ENCODE measurements around the gene SLC66A2.
"Not testable (repeated sequence)": the region's sequence is repeated elsewhere in the genome, so short reads cannot be mapped to it uniquely, and the experiment has no call there.

SLC66A2 gene

DNA sequence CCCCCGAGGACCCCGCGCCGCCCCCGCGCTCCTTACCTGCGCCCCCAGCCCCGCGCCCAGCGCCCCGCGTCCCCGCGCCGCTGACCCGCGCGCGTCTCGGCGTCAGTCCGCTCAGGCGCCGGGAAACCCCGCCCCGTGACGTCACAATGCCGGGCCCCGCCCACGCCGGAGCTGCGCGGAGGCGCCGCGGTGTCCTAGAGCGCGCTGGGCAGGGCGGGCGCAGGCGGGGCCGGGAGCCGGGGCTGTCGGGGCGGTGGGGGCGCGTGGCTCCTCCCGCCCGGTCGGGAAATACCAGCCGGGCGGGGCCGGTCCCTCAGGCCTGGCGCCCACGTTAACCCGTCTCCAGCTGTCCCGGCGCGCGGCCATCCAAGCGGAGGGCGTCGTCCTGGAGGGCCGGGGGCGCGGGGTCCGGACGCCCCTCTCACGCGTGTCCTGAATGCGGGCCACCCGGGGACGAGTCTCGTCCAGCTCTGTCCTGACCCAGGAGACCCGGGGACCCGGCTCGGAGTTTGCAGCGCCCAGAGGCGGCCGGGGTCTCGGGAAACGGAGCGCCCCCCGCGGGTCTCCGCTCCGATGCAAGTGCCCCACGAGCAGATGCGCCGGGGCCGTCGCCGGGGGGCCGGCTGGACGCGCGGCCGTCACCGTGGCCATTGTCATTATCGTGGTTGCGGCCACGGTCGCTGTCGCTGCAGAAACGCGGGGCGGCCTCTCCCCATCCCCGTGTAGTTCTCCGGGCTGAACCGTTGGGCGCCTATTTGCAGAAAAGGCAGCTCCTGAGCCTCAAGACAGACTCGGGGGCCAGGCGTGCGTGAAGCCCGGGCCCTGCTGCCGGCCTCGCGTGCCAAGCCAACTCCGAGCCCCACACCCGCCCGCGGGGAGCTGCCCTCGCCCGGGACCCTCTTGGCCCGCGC is at the start of gene SLC66A2:
SLC66A2 (minus strand) TSS at position 109 of the 911 bp plus-strand sequence. CDS start 727 bp downstream, outside the sequence.
- POLR2A ChIA-PET (ENCODE audit: low non-redundant PET): no interaction called here
- CTCF ChIA-PET: no interaction called here
- DNase-seq (ENCODE audit: low spot score): peak; percentile 85
- TF ChIP-seq, protein P1, sequence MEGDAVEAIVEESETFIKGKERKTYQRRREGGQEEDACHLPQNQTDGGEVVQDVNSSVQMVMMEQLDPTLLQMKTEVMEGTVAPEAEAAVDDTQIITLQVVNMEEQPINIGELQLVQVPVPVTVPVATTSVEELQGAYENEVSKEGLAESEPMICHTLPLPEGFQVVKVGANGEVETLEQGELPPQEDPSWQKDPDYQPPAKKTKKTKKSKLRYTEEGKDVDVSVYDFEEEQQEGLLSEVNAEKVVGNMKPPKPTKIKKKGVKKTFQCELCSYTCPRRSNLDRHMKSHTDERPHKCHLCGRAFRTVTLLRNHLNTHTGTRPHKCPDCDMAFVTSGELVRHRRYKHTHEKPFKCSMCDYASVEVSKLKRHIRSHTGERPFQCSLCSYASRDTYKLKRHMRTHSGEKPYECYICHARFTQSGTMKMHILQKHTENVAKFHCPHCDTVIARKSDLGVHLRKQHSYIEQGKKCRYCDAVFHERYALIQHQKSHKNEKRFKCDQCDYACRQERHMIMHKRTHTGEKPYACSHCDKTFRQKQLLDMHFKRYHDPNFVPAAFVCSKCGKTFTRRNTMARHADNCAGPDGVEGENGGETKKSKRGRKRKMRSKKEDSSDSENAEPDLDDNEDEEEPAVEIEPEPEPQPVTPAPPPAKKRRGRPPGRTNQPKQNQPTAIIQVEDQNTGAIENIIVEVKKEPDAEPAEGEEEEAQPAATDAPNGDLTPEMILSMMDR (conservative IDR thresholded peaks at IDR 0.05; ENCODE audit: low read depth): no peak
- H3K27ac ChIP-seq: peak within 1 kb of the TSS; percentile 63

DNA sequence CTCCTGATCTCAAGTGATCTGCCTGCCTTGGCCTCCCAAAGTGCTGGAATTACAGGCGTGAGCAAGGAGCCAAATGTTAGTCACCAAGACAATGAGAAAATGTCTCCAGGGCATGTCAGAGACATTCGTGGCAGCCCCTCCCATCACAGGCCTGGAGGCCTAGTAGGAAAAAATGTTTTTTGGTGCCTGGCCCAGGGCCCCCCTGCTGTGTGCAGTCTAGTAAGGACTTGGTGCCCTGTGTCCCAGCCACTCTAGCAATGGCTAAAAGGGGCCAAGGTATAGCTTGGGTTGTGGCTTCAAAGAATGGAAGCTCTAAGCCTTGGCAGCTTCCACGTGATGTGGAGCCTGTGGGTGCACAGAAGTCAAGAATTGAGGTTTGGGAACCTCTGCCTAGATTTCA is 49.4 kb upstream of the SLC66A2 start:
- DNase-seq (ENCODE audit: low spot score): no peak
- ChIA-PET CTCF (no interaction called here), POLR2A (ENCODE audit: low non-redundant PET) (no interaction called here)
- TF ChIP-seq, protein P1 (conservative IDR thresholded peaks at IDR 0.05; ENCODE audit: low read depth): no peak
- no peak overlapping the region for H3K27ac ChIP-seq

DNA sequence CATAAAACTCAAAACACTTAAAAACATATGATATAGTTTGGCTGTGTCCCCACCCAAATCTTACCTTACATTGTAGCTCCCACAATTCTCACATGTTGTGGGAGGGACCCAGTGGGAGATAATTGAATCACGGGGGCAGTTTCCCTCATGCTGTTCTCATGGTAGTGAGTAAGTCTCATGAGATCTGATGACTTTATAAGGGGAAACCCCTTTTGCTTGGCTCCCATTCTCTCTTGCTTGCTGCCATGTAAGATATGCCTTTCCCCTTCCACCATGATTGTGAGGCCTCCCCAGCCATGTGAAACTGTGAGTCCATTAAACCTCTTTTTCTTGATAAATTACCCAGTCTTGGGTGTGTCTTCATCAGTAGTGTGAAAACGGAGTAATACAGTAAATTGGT is 48.2 kb upstream of the SLC66A2 start:
- DNase-seq (ENCODE audit: low spot score); POLR2A ChIA-PET (ENCODE audit: low non-redundant PET); CTCF ChIA-PET; H3K27ac ChIP-seq: not testable (repeated sequence)

DNA sequence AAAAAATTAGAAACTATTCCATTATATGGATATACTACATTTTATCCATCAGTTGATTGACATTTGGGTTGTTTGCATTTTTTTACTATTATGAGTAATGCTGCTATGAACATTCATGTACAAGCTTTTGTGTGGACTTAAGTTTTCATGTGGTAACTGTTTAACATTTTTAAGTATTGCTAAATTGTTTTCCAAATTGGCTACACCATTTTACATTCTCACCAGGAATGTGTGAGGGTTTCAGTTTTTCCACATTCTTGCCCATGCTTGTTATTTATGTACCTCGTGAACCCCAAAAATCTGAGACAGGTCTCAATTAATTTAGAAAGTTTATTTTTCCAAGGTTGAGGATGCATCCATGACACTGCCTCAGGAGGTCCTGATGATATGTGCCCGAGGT is 40.0 kb upstream of the SLC66A2 start:
- DNase-seq (ENCODE audit: low spot score): no peak
- CTCF ChIA-PET: no interaction called here
- POLR2A ChIA-PET (ENCODE audit: low non-redundant PET): interaction anchor here (0.7 kb wide), 1 partner anchor 12 kb away, joined by 6 read pairs; no protein-coding TSS in a partner anchor
- TF ChIP-seq, protein P1 (conservative IDR thresholded peaks at IDR 0.05; ENCODE audit: low read depth): no peak
- H3K27ac ChIP-seq: no peak overlapping the region

DNA sequence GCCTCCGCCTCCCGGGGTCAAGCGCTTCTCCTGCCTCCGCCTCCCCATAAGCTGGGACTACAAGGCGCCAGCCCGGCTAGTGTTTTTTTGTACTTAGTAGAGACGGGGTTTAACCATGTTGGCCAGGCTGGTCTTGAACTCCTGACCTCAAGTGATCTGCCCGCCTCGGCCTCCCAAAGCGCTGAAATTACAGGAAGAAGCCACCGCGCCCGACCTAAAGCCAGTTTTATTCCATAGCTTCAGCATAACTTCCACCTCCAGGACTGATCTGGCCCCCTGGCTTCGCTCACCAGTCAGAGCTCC is 37.7 kb upstream of the SLC66A2 start:
- DNase-seq (ENCODE audit: low spot score): no peak
- CTCF ChIA-PET: interaction anchor here (0.6 kb wide), 1 partner anchor 179 kb away, joined by 4 read pairs; no protein-coding TSS in a partner anchor

DNA sequence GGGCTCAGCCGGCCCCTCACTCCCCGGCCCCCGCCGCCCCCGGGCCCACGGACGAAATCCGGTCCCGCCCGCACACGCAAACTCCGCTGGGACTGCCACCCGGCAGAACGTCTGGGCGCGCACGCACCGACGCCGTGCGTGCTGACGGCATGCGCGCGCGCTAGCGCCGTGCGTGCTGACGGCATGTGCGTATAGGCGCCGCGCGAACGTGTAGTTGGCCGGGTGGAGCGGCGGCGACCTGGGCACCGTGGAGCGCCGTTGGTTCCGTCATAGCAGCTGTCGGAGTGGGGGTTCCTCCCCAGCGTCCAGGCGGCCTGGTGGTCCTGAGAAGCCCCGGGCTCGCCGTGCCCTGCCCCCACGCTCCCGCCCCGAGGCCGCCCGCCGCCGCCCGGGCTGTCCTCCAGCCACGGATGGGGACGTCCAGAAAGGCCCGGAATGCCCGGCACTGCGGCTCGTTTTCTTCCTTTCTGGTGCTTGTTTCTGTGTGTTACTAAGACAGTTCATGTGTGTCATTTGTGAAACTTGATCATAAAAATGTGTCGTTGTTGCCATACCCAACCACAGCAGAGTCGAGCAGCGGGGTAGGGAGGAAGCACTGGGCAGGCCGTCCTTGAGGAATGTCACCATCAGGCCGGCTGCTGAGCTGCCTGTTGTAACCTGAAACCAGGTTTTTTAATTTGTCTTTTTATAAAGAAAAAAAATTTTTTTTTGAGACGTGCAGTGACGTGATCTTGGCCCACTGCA is 37.2 kb upstream of the SLC66A2 start, which contains the start of gene TXNL4A:
TXNL4A (minus strand) TSS at position 113 of the 744 bp plus-strand sequence. CDS start 171 bp downstream, outside the sequence.
- ChIA-PET CTCF (interaction anchor here (0.6 kb wide), 1 partner anchor 179 kb away, joined by 4 read pairs; no protein-coding TSS in a partner anchor), POLR2A (ENCODE audit: low non-redundant PET) (interaction anchor here (0.7 kb wide), 1 partner anchor 146 kb away, joined by 3 read pairs; no protein-coding TSS in a partner anchor)
- TF ChIP-seq, protein P1 (conservative IDR thresholded peaks at IDR 0.05; ENCODE audit: low read depth): no peak; the same call in 1 of the 2 replicates
- peak; percentile 62 for DNase-seq (ENCODE audit: low spot score)
- peak within 1 kb of the TSS; percentile 92 for H3K27ac ChIP-seq

More for the DNA sequence above, 37.7 kb upstream of the SLC66A2 start:
- H3K27ac ChIP-seq: peak overlapping the region; percentile 92
- POLR2A ChIA-PET (ENCODE audit: low non-redundant PET): interaction anchor here (0.7 kb wide), 1 partner anchor 145 kb away, joined by 3 read pairs; no protein-coding TSS in a partner anchor
- TF ChIP-seq, protein P1 (conservative IDR thresholded peaks at IDR 0.05; ENCODE audit: low read depth): no peak
